Neutrophil (primary cell): ENCODE data around the gene ZNF132.

Source experiments
- H3K27ac ChIP-seq: fragments of 200-600 bp; sonication (generic); 2 replicates; pipeline ENCODE4 v1.5.1; 2016; ENCODE audit warnings: mild to moderate bottlenecking, moderate library complexity
- H3K27me3 ChIP-seq: fragments of 200-600 bp; sonication (generic); 2 replicates; pipeline ENCODE4 v1.6.0; 2016; ENCODE audit warnings: mild to moderate bottlenecking
- H3K36me3 ChIP-seq: fragments of 200-600 bp; sonication (generic); 2 replicates; pipeline ENCODE4 v1.5.1; 2017
- H3K4me1 ChIP-seq, 2 experiments: fragments of 200-600 bp in 1 of 2; sonication (generic) in 1 of 2; 1 replicate in 1 of 2; 2 replicates in 1 of 2; pipeline versions ENCODE4 v1.5.1 to v1.6.1; 2013 to 2016; ENCODE audit warnings: low read depth in 1 of 2, low read length in 1 of 2, mild to moderate bottlenecking in 1 of 2, moderate library complexity in 1 of 2; ENCODE audit not compliant: control insufficient read depth in 1 of 2, insufficient read depth in 1 of 2
- H3K4me3 ChIP-seq, 2 experiments: fragments of 200-600 bp in 1 of 2; sonication (generic) in 1 of 2; 1 replicate in 1 of 2; 2 replicates in 1 of 2; pipeline ENCODE4 v1.5.1; 2013 to 2016; ENCODE audit warnings: low read depth in 1 of 2, low read length in 1 of 2, mild to moderate bottlenecking in 1 of 2, moderate library complexity in 1 of 2
- H3K9me3 ChIP-seq: fragments of 200-600 bp; sonication (generic); 2 replicates; pipeline ENCODE4 v1.5.1; 2016
- TF ChIP-seq, protein P1 (sequence below): fragments of 200-600 bp; sonication (generic); IDR thresholded peaks from 2 replicates; pipeline ENCODE4 v1.5.1; 2016; ENCODE audit warnings: antibody characterized with exemption

ZNF132 gene

DNA sequence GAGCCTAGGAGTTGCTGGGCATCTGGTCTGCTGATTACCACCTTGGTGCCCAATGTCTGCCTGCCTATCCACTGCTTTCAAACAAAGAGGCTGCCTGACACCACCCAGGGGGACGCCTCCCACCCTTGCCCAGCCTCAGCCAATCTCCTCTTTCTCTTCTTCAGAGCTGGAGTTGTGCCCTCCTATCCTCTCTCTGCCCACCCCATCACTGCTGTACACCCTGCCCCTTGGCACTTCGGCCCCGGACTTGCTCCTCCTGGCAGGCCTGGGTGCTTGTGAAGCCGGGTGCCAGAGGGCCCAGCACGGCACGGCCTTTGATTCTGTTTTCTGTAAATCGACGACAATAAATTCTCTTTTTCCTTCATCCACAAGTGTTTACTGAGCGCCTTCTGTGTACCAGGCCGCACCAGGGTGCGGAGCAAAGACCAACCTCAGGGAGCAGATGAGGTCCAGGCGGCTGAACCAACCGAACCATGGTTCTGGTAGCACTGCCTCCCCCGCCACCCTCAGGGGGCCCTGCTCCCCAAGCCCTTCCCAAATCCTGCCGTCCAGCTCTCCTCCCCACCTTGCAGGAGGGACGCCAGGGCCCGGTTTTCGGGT, 39.5 kb downstream of the ZNF132 start:
- TF ChIP-seq, protein P1, sequence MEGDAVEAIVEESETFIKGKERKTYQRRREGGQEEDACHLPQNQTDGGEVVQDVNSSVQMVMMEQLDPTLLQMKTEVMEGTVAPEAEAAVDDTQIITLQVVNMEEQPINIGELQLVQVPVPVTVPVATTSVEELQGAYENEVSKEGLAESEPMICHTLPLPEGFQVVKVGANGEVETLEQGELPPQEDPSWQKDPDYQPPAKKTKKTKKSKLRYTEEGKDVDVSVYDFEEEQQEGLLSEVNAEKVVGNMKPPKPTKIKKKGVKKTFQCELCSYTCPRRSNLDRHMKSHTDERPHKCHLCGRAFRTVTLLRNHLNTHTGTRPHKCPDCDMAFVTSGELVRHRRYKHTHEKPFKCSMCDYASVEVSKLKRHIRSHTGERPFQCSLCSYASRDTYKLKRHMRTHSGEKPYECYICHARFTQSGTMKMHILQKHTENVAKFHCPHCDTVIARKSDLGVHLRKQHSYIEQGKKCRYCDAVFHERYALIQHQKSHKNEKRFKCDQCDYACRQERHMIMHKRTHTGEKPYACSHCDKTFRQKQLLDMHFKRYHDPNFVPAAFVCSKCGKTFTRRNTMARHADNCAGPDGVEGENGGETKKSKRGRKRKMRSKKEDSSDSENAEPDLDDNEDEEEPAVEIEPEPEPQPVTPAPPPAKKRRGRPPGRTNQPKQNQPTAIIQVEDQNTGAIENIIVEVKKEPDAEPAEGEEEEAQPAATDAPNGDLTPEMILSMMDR = no peak
- H3K27ac ChIP-seq = peak overlapping the region; percentile 26

DNA sequence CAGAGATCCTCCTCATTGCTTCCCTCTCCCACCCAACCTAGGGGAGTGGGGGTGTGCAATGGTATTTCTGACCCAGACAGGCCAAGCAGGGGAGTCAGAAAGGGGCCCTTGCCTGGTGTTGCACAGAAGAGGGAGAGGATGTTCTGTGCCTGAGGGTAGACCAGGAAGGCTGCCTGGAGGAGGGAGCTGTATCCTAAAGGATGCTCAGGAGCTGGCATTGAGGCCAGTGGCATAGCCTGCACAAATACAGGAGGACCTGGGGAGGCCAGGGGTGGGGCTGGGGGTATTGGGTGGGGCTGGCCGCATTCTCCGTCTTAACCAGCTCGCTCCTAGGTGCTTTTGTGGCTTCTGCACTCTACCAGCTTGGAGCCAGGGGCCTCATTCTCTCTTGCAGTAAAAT, 40.0 kb downstream of the ZNF132 start:
- Histone ChIP-seq H3K36me3 (peaks cover 3% of the 10 kb centered on the region), H3K9me3 (no peaks in the 10 kb centered on the region), H3K4me3 (no peak overlapping the region), H3K4me1 (peaks cover 5 to 14% of the 10 kb centered on the region in 2 experiments), H3K27ac (no peak overlapping the region), H3K27me3 (peaks cover 50% of the 10 kb centered on the region)
- TF ChIP-seq, protein P1 = no peak

More for the DNA sequence above, 39.5 kb downstream of the ZNF132 start:
- H3K36me3 ChIP-seq = no peaks in the 10 kb centered on the region
- peak overlapping the region in 1 of 2 experiments; percentile 64 for H3K4me3 ChIP-seq
- peaks cover 5 to 14% of the 10 kb centered on the region in 2 experiments for H3K4me1 ChIP-seq
- no peaks in the 10 kb centered on the region for H3K9me3 ChIP-seq
- peaks cover 45% of the 10 kb centered on the region for H3K27me3 ChIP-seq

DNA sequence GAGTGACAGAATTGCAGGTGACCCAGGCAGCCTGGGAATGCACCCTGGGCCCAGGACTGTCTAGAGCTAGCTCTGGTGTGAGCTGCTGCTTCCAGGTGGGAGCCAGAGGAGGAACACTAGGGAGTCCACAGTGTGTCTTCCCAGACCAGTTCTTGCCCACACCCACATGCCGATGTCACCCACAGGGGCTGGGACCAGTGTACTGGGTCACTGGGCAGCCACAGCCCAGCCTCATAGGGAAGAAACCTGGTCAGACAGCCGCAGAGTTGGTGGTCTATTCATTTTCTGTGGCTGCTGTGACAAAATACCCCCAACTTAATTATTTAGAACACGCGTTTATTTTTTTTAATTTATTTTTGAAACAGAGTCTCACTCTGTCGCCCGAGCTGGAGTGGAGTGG, 41.4 kb downstream of the ZNF132 start:
- peaks cover 15% of the 10 kb centered on the region for H3K36me3 ChIP-seq
- TF ChIP-seq, protein P1 = no peak
- no peaks in the 10 kb centered on the region for H3K9me3 ChIP-seq
- H3K4me3 ChIP-seq = no peak overlapping the region
- peaks cover 5 to 14% of the 10 kb centered on the region in 2 experiments for H3K4me1 ChIP-seq
- peaks cover 51% of the 10 kb centered on the region for H3K27me3 ChIP-seq
- H3K27ac ChIP-seq = no peak overlapping the region

DNA sequence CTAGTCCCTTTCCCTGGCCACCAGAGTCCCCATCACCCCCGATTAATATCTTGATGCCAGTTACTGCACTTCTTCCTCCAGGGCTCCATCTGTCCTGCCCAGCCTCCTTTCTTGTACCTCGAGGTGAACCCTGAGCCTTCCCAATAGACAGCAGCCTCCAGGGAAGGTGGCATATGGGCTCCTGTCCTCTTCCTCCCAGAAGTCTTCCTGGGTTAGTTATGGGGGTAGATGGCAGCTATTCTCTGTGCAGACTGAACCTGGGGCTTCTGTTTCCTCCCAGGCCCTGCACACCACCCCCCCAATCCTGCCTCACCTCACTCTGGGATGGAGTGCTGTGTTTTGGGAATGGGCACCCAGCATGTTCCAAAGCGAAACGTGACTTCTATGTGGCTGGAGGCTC, 41.9 kb downstream of the ZNF132 start:
- Histone ChIP-seq H3K36me3 (peaks cover 19% of the 10 kb centered on the region), H3K4me1 (peaks cover 5 to 14% of the 10 kb centered on the region in 2 experiments), H3K9me3 (no peaks in the 10 kb centered on the region), H3K4me3 (no peak overlapping the region), H3K27ac (no peak overlapping the region), H3K27me3 (peaks cover 51% of the 10 kb centered on the region)
- TF ChIP-seq, protein P1 = no peak

DNA sequence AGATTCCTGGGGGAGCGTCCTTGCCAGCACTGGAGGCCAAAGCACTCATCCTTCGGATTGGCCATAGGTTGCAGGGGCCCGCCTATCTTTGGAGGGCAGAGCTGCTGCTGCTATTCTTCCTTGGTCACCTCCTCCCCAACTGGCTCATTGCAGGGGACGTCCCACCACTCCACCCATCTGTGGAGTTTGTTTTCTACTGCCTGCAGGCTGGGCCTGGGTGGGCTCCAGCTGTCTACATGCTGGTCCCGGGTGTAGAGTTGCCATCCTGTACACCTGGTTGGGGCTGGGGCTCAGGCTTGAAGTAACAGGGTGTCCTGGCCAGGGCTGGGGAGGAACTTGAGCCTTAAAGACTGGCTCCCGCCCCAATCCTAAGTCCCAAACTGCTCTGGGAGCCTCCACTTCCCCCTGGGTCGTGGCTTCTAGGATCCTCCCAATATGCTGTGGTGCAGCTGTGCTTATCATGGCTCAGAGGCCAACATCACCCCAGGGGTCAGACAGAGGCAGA, 42.4 kb downstream of the ZNF132 start:
- H3K9me3 ChIP-seq = no peaks in the 10 kb centered on the region
- TF ChIP-seq, protein P1 = no peak
- H3K36me3 ChIP-seq = peaks cover 24% of the 10 kb centered on the region
- H3K27ac ChIP-seq = no peak overlapping the region
- H3K27me3 ChIP-seq = peaks cover 51% of the 10 kb centered on the region
- peaks cover 5 to 14% of the 10 kb centered on the region in 2 experiments for H3K4me1 ChIP-seq
- H3K4me3 ChIP-seq = no peak overlapping the region
